Suprapubic skin (tissue), 4 donors: ENCODE data around the gene ARHGAP11A. TPM values are rescaled to one million over a fixed set of nuclear protein-coding genes. Genes with fewer than 3 reads are reported as not detected.
"Not testable (repeated sequence)": the region's sequence is repeated elsewhere in the genome, so short reads cannot be mapped to it uniquely, and the experiment has no call there.

Experiments
- DNase-seq, 2 donors: peaks; one replicate each; pipeline ENCODE4 v3.0.0-alpha.2; 2019; ENCODE audit warnings: low spot score in 2 of 2
- H3K27ac ChIP-seq: fragments of 200-600 bp; sonication (generic); one replicate; pipeline ENCODE4 v1.5.1; 2019
- H3K27me3 ChIP-seq: fragments of 200-600 bp; sonication (generic); one replicate; pipeline ENCODE4 v1.5.1; 2019
- H3K36me3 ChIP-seq: fragments of 200-600 bp; sonication (generic); one replicate; pipeline ENCODE4 v1.5.1; 2019
- H3K4me1 ChIP-seq: fragments of 200-600 bp; sonication (generic); one replicate; pipeline ENCODE4 v1.5.1; 2019
- H3K4me3 ChIP-seq: fragments of 200-600 bp; sonication (generic); one replicate; pipeline ENCODE4 v1.5.1; 2019; ENCODE audit warnings: mild to moderate bottlenecking
- H3K9me3 ChIP-seq: fragments of 200-600 bp; sonication (generic); one replicate; pipeline ENCODE4 v1.5.1; 2019
- WGBS: methylation state at CpG from one replicate; pipeline ENCODE4 v1.1.5; 2018; 5-methylcytosine and 5-hydroxymethylcytosine counted together
- total RNA-seq, 4 donors: library from RNA; depleted of rRNA; stranded (reverse); fragments of >200 nt; gene quantifications; one replicate each; pipeline ENCODE4 v1.1.0, GENCODE V29; 2016

The ARHGAP11A gene, protein sequence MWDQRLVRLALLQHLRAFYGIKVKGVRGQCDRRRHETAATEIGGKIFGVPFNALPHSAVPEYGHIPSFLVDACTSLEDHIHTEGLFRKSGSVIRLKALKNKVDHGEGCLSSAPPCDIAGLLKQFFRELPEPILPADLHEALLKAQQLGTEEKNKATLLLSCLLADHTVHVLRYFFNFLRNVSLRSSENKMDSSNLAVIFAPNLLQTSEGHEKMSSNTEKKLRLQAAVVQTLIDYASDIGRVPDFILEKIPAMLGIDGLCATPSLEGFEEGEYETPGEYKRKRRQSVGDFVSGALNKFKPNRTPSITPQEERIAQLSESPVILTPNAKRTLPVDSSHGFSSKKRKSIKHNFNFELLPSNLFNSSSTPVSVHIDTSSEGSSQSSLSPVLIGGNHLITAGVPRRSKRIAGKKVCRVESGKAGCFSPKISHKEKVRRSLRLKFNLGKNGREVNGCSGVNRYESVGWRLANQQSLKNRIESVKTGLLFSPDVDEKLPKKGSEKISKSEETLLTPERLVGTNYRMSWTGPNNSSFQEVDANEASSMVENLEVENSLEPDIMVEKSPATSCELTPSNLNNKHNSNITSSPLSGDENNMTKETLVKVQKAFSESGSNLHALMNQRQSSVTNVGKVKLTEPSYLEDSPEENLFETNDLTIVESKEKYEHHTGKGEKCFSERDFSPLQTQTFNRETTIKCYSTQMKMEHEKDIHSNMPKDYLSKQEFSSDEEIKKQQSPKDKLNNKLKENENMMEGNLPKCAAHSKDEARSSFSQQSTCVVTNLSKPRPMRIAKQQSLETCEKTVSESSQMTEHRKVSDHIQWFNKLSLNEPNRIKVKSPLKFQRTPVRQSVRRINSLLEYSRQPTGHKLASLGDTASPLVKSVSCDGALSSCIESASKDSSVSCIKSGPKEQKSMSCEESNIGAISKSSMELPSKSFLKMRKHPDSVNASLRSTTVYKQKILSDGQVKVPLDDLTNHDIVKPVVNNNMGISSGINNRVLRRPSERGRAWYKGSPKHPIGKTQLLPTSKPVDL
- 1 to 10 TPM; 5.8 to 7.5 (median 6.9) TPM for total RNA-seq

DNA sequence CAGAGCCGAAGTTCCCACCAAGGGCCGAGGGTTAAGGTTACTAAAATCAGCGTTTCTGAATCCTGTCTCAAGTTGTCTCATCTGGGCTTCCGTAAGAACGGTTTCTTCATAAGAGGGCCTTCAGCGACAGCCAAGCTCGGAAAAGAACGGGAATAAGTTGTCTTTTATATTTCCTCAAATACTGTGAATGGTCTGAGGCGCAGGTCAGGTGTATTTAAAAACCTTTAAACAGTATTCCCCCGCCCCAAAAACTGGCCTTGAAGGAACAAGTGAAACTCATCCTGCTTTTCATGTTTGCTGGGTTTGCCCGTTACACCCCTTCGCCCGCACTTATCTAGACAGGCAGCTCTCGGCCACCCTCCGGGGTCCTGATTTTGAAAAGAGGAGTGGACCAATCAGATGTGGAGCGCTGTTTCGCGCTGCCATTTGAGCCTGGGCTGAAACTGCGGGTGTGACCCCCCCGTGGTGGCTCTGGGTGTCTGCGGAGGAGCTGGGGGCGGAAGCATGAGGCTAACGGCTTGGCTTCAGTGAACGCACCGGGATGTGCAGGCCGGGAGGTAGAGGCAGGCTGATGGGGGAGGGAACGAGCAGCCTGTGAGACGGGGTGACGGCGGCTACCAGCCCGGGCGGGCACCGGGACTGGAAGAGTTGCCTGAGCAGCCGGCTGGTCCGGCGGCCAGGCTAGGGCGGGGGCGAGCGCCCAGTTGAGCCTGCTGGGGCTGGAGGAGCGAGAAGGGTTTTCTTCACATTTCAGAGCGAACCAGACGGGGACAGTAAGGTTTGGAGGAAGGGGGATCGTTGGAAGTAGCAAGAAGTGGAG, at the start of gene ARHGAP11A:
Gene ARHGAP11A, plus strand, starts transcription at position 454 of the 820 bp plus-strand sequence. CDS start 708 bp downstream, outside the sequence.
- not testable (repeated sequence) for H3K4me1 ChIP-seq, H3K9me3 ChIP-seq, H3K27me3 ChIP-seq, H3K36me3 ChIP-seq
- 0% methylated on average over 16 of the region's 43 CpGs for WGBS
- Histone ChIP-seq H3K4me3 (peak within 1 kb of the TSS; percentile 59), H3K27ac (peak within 1 kb of the TSS; percentile 70)
- DNase-seq = peak; percentile 79 to 82

DNA sequence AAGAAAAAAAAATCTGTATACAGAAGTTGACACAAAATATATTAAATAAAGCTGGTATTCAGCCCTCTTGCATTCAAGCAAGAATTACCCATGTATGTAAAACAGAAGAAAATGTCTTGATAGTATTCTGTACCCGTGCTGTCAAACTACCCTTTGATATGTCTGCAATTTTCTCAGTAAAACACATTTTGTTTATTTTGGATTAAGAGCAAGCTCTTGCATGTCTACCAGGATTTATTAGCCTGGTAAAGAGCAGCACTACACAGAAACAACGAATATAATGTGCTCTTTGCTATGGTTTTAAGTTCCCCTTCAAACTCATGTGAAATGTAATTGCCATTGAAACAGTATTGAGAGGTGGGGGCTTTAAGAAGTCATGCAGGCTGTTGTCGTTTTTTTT, 46.3 kb upstream of the ARHGAP11A start:
- DNase-seq, H3K36me3 ChIP-seq, H3K9me3 ChIP-seq, H3K4me1 ChIP-seq, H3K4me3 ChIP-seq, H3K27me3 ChIP-seq, H3K27ac ChIP-seq: not testable (repeated sequence)
- 40% methylated on average over 1 of the region's 3 CpGs for WGBS

DNA sequence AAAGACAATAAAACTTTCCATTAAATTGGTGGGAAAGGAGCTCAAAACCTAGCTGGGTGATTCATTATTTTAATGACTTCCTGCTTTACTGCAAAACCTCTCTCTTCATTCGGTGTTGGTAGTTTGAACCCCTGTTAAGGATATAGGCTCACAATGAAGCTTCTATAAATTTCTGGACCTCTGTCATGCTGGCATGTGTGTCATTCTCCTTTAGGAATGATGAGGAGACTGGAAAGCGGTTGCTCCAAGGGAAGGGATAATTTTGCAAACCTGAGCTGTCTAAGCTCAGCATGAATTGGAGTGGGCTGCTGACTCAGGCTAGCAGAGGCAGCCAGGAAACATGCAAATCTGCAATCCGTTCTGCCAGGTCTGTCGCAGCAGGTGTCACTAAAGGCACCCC, 36.8 kb upstream of the ARHGAP11A start:
- WGBS = no CpG with 5 or more reads among the region's 4 CpGs
- H3K4me3 ChIP-seq, H3K27me3 ChIP-seq, H3K36me3 ChIP-seq, DNase-seq, H3K27ac ChIP-seq, H3K4me1 ChIP-seq, H3K9me3 ChIP-seq: not testable (repeated sequence)

DNA sequence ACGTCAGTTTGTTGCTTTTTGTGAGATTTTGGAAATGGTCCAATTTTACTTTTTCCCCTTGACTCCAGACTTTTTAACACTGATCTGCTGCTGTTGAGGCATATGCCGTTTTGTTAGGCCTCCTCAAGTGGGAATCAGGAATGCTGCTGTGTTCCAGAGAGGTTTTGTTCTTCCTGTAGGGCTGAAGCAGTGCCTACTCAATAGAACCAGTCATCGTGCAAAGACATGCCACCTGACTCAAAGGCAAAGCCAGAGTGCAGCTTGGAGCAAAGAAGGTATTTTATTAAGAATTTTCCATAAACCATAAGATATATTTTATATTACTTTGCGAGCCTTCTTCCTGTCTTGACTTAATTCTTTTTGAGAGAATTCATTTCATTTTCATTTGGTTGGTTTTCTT, 29.5 kb upstream of the ARHGAP11A start:
- not testable (repeated sequence) for DNase-seq, H3K36me3 ChIP-seq, H3K4me1 ChIP-seq, H3K27me3 ChIP-seq, H3K27ac ChIP-seq, H3K9me3 ChIP-seq, H3K4me3 ChIP-seq
- 80% methylated on average over 2 of the region's 4 CpGs for WGBS

DNA sequence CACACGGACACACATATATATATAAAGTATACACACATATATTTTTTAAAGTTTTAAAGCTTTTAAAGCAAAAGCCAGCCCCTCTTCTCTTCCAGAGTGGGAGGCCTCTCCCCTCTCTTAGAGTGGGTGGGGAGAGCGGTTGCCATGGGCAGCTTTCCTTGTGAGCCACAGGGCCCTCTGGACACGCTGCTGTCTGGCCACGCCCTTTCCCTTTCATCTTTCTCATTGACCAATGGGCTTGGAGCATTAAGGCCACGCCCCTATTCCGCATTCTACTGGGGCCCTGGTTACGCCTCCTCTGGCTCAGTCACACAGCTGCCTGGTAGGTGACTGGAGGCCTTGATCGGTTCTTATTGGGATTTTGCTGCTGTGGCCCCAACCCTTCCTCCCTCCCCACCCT, 22.2 kb upstream of the ARHGAP11A start, which contains the start of gene GOLGA8N:
Gene GOLGA8N, plus strand, starts transcription at position 306 of the 400 bp plus-strand sequence.
- H3K27ac ChIP-seq, H3K4me1 ChIP-seq, H3K4me3 ChIP-seq, DNase-seq, H3K36me3 ChIP-seq, H3K9me3 ChIP-seq, H3K27me3 ChIP-seq: not testable (repeated sequence)
- 87% methylated on average over 6 of the region's 8 CpGs for WGBS

DNA sequence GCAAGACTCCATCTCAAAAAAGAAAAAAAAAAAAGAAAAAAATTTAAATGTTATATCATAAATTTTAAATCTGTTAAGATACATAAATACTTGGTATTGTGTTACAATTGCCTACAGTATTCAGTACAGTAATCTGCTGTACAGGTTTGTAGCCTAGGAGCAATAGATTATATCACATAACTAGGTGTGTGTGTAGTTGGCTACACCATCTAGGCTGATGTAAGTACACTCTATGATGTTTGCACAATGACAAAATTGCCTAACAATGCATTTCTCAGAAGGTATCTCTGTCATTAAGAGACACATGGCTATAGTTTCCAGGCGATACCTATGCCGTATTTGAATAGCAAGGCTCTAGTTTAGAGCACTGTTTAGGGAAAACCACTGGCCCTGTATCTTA, 5.8 kb upstream of the ARHGAP11A start:
- H3K9me3 ChIP-seq, DNase-seq, H3K36me3 ChIP-seq, H3K27me3 ChIP-seq, H3K4me3 ChIP-seq, H3K4me1 ChIP-seq, H3K27ac ChIP-seq: not testable (repeated sequence)
- 80% methylated on average over 2 of the region's 2 CpGs for WGBS

DNA sequence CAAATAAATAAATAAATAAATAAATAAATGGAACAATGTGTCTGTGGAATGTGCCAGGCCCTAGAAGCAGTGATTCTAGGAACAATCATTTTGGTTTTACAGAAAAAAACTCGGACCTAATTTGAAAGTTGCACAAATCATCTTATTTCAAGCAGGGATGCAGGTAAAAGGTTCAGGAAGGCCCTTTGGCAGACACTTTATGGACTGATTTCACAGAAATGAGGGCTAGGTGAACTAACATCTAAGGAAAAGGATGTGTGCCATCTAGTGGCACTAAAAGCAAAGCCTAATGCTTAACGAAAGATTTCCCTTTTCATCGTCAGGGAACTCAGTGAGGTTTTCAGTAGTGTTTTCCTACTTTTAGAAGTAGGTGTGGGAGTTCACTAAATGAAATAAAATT, 4.6 kb upstream of the ARHGAP11A start:
- H3K36me3 ChIP-seq, DNase-seq, H3K4me1 ChIP-seq, H3K9me3 ChIP-seq, H3K27me3 ChIP-seq, H3K27ac ChIP-seq, H3K4me3 ChIP-seq: not testable (repeated sequence)
- WGBS = 10% methylated on average over 1 of the region's 3 CpGs

DNA sequence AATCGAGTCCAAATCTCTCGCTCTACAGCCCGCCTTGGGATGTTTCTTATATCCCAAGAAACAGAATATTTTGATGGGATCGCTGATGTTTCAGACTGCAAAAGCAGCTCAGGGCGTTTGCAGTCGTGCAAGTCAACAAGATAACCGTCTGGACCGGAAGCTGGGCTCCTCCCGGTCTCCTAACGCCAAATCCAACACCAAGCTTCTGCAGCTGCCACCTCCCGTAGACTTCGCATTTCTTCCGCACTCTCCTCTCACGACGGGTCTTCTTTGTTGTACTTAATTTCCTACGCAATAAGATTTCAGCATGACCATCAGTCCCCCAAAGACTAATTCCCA, 623 bp upstream of the ARHGAP11A start:
- peak overlapping the region; percentile 70 for H3K27ac ChIP-seq
- not testable (repeated sequence) for H3K36me3 ChIP-seq, H3K4me1 ChIP-seq, H3K9me3 ChIP-seq, H3K27me3 ChIP-seq
- peak overlapping the region; percentile 59 for H3K4me3 ChIP-seq
- 0% methylated on average over 5 of the region's 16 CpGs for WGBS
- peak in 1 of 2 donors; percentile 71 for DNase-seq

DNA sequence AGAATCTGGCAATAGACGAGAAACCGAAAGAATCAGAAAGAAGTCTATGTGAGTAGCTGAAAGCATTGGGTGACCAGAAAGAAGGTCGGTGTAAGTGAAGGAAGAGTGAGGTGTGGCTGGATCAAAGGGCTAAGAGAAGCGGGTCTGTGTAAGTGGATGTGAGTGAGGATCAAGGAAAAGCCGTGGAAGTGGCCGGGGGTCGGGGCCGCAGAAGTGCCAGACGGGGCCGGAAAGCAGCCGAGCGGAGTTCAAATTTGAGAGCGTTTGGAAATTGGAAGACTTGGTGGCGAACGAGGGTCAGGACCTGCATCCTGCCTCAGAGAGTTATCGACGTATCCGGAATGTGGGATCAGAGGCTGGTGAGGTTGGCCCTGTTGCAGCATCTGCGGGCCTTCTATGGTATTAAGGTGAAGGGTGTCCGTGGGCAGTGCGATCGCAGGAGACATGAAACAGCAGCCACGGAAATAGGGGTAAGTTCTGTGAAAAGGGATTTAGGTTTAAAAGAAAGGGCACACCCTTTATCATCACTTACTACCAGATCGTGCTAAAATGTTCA, 645 bp downstream of the ARHGAP11A start:
- H3K27ac ChIP-seq, H3K27me3 ChIP-seq, H3K36me3 ChIP-seq, H3K9me3 ChIP-seq, DNase-seq, H3K4me1 ChIP-seq: not testable (repeated sequence)
- peak overlapping the region; percentile 59 for H3K4me3 ChIP-seq
- WGBS = under 1% methylated on average over 24 of the region's 24 CpGs
